Measurements from ENCODE around the gene GSTA3.

- TF ChIP-seq CTCF (conservative IDR thresholded peaks at IDR 0.05; ENCODE audit: low read depth in 2 of 2): no peak
- no peak for TF ChIP-seq CREB1 (CRISPR knock-in tag; IDR thresholded peaks at IDR 0.05; ENCODE audit: low read depth)
- TF ChIP-seq EZH2 (IDR thresholded peaks at IDR 0.05; ENCODE audit: low read depth, unreplicated experiment): no peak
- TF ChIP-seq POLR2AphosphoS5 (IDR thresholded peaks at IDR 0.05; ENCODE audit: low read depth): no peak
- no peak for TF ChIP-seq JUNB (IDR thresholded peaks at IDR 0.05; ENCODE audit: unreplicated experiment)
- TF ChIP-seq REST (IDR thresholded peaks at IDR 0.05; ENCODE audit: unreplicated experiment): no peak
- no peak for TF ChIP-seq STAT1 (IDR thresholded peaks at IDR 0.05; ENCODE audit: unreplicated experiment)
- TF ChIP-seq EZH2phosphoT487 (IDR thresholded peaks at IDR 0.05; ENCODE audit: unreplicated experiment): no peak
- TF ChIP-seq ZNF331 (CRISPR knock-in tag; IDR thresholded peaks at IDR 0.05; ENCODE audit: low read depth): no peak
- TF ChIP-seq ETS1 (IDR thresholded peaks at IDR 0.05): no peak
- TF ChIP-seq NANOG (IDR thresholded peaks at IDR 0.05; ENCODE audit: borderline replicate concordance): no peak
These were observed 9.0 kb downstream of the GSTA3 start for GRCh38 chr6:52900536-52900935.

Measured in GM23338 (cell line).